ENCODE results near the gene RBBP5. TPM values are rescaled to one million over a fixed set of nuclear protein-coding genes. Genes with fewer than 3 reads are reported as not detected.

RBBP5 gene
- total RNA-seq, 1 donor from 2014 or later = 19.7 TPM

DNA sequence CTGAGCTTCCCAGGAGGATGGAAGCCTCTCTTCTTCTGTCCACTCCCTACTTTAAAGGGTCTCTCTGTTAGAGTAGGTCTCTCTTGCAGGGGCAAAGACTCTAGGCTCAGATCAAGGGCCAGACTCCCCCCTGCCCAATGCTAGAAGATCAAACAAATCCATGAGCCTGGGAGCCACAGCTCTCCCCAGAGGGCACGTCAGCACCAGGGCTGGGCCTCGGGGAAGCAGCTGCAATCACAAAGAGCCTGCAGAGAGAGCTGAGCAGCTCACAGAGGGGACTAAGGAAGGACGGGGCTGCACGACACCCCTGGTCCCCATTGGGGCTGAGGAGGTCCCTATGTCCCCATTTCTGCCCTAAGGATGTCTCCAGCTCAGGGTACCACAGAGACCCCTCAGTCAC is 74.9 kb downstream of the RBBP5 start:
- TF ChIP-seq, protein P1, sequence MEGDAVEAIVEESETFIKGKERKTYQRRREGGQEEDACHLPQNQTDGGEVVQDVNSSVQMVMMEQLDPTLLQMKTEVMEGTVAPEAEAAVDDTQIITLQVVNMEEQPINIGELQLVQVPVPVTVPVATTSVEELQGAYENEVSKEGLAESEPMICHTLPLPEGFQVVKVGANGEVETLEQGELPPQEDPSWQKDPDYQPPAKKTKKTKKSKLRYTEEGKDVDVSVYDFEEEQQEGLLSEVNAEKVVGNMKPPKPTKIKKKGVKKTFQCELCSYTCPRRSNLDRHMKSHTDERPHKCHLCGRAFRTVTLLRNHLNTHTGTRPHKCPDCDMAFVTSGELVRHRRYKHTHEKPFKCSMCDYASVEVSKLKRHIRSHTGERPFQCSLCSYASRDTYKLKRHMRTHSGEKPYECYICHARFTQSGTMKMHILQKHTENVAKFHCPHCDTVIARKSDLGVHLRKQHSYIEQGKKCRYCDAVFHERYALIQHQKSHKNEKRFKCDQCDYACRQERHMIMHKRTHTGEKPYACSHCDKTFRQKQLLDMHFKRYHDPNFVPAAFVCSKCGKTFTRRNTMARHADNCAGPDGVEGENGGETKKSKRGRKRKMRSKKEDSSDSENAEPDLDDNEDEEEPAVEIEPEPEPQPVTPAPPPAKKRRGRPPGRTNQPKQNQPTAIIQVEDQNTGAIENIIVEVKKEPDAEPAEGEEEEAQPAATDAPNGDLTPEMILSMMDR (IDR thresholded peaks at IDR 0.05) = no peak
- intact Hi-C loops (cut with micrococcal nuclease) = no loop called here
- Mint-ChIP-seq H3K27me3 (peaks cover 45% of the 10 kb centered on the region), H3K9me3 (no peaks in the 10 kb centered on the region), H3K4me1 (no peaks in the 10 kb centered on the region), H3K36me3 (ENCODE audit: low read depth) (no peaks in the 10 kb centered on the region), H3K27ac (no peak overlapping the region), H3K4me3 (no peak overlapping the region)
- POLR2A ChIA-PET = no interaction called here
- no peak for ATAC-seq (ENCODE audit: low read depth)
- CTCF ChIA-PET = no interaction called here
- no peak for DNase-seq

DNA sequence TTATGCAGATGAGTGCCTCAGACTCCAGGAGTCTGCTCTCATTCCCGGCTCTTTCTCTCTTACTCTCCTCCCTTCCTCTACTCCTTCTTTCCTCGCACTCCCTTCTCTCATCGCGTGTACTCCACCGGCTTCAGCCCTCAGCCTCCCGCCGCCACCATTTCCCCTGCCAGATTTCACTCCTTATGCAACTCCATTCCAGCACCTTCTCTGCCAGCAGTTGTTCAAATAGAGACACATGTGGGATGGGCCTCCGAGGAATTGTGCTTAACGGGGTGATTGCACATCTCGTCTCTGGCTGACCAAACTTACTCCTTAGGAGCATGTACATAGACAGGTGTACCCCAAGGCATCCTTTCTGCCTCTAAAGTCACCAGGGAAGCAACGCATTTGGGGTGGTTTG is 76.6 kb downstream of the RBBP5 start:
- no peak overlapping the region for H3K27ac Mint-ChIP-seq
- ATAC-seq (ENCODE audit: low read depth) = no peak

DNA sequence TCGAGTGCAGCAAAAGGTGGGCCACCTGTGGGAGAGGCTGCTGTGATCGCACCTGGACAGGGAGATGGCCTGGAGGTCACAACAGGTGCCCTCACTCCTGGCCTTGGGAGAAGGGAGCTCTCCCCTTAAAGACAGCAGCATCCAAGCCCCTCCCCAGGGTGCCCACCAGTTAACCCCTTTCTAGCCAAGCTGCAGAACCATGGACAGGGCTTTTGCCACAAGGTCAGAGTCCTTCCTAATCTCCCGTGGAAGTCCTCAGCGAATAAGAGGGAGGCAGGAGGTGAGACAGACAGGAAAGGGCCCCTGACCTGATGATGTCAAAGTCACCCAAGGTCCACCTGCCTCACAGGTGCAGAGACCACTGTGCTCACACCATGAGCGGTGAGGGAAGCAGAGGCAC is 77.0 kb downstream of the RBBP5 start:
- CTCF ChIA-PET = no interaction called here
- Mint-ChIP-seq H3K27ac (no peak overlapping the region), H3K4me1 (no peaks in the 10 kb centered on the region), H3K36me3 (ENCODE audit: low read depth) (no peaks in the 10 kb centered on the region), H3K27me3 (peaks cover 65% of the 10 kb centered on the region), H3K9me3 (no peaks in the 10 kb centered on the region), H3K4me3 (no peak overlapping the region)
- intact Hi-C loops (cut with micrococcal nuclease) = no loop called here
- POLR2A ChIA-PET = no interaction called here
- DNase-seq = no peak
- TF ChIP-seq, protein P1 (IDR thresholded peaks at IDR 0.05) = no peak
- no peak for ATAC-seq (ENCODE audit: low read depth)

More for the DNA sequence above, 76.6 kb downstream of the RBBP5 start:
- intact Hi-C loops (cut with micrococcal nuclease) = no loop called here
- TF ChIP-seq, protein P1 (IDR thresholded peaks at IDR 0.05) = no peak
- Mint-ChIP-seq H3K9me3 (no peaks in the 10 kb centered on the region), H3K4me3 (no peak overlapping the region), H3K4me1 (no peaks in the 10 kb centered on the region), H3K27me3 (peaks cover 62% of the 10 kb centered on the region), H3K36me3 (ENCODE audit: low read depth) (no peaks in the 10 kb centered on the region)
- ChIA-PET POLR2A (no interaction called here), CTCF (no interaction called here)
- no peak for DNase-seq

DNA sequence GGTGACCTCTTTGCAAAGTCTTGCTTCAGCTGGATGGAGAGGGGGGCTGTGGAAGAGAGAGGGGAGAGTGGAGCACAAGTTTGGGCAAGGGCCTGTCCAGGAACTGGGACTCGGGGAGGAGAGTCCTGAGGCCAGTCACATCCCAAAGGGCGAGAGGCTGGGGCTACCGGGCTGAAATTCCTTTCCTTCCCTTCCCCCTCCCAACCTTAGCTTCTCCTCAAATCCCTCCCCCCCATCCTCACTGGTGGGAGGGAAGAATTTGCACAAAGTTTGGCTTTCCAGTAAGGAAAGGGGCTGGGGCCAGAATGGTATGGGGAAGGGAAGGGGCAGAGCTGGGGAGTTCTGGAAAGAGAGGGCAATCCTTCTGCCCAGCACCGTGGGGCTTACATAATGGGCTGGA is 77.9 kb downstream of the RBBP5 start:
- no peaks in the 10 kb centered on the region for H3K9me3 Mint-ChIP-seq
- ChIA-PET CTCF (no interaction called here), POLR2A (no interaction called here)
- peaks cover 68% of the 10 kb centered on the region for H3K27me3 Mint-ChIP-seq
- H3K4me1 Mint-ChIP-seq = no peaks in the 10 kb centered on the region
- no peak for ATAC-seq (ENCODE audit: low read depth)
- H3K27ac Mint-ChIP-seq = no peak overlapping the region
- TF ChIP-seq, protein P1 (IDR thresholded peaks at IDR 0.05) = no peak
- DNase-seq = no peak
- intact Hi-C loops (cut with micrococcal nuclease) = no loop called here
- H3K36me3 Mint-ChIP-seq (ENCODE audit: low read depth) = no peaks in the 10 kb centered on the region
- H3K4me3 Mint-ChIP-seq = no peak overlapping the region

DNA sequence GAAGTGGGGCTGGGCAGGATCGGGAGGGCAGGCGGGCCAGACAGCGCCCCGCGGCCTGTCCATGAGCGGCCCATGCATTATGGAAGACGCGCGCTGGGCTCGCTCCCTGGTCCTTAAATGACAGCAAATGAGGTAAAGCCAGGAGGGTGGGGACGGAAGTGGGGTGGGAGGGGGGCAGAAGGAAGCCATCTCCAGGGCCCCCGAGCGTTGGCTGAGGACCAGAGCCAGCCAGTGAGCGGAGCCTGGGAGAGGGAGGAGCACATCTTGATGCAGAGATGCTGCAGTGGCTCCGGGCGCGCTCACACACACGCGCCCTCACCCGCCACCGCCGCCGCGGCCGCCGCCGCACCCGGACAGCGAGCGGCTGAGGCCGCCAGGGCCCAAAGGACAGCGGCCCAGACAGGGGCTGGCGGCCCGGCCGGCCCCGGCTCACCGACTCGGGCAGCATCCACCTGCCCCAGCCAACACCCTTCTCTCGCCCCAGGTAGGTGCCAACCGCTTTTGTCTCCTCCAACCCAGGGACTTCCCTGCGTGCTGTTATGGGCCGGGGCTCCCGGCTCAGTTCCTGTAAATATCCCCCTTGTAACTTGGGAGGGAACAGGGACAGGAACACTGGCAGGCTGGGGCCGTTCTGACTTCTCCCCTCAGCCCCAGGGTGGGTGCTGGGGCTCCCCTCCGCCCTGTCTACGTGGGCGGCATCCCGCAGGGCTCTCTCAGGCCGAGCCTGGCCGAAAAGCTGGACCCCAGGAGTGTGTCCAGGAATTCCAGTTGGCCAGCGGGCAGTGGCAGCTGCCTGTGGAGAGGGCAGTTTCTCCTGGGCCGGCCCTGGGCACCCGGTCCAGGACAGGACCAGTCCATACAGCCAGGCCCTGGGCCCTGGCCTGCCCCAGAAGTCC is 78.6 kb downstream of the RBBP5 start, which contains the start of gene CNTN2:
Gene CNTN2, plus strand, starts transcription at position 302 of the 896 bp plus-strand sequence. CDS start 9,974 bp downstream, outside the sequence.
- Mint-ChIP-seq H3K4me3 (no peak within 1 kb of the TSS), H3K9me3 (no peaks in the 10 kb centered on the region), H3K36me3 (ENCODE audit: low read depth) (no peaks in the 10 kb centered on the region), H3K27me3 (peaks cover 68% of the 10 kb centered on the region), H3K4me1 (no peaks in the 10 kb centered on the region), H3K27ac (no peak within 1 kb of the TSS)
- DNase-seq (no peak), ATAC-seq (ENCODE audit: low read depth) (no peak)
- TF ChIP-seq, protein P1 (IDR thresholded peaks at IDR 0.05) = no peak
- intact Hi-C loops (cut with micrococcal nuclease) = no loop called here
- ChIA-PET CTCF (no interaction called here), POLR2A (no interaction called here)

Data from activated B cell treated with CpG ODN at 0.5 μM for 24 hours (primary cell).